ENCODE results near the gene CPA1. TPM values are rescaled to one million over a fixed set of nuclear protein-coding genes. Genes with fewer than 3 reads are reported as not detected.

CPA1 gene
- total RNA-seq, 1 experiment from 2014 or later, result not detected

DNA sequence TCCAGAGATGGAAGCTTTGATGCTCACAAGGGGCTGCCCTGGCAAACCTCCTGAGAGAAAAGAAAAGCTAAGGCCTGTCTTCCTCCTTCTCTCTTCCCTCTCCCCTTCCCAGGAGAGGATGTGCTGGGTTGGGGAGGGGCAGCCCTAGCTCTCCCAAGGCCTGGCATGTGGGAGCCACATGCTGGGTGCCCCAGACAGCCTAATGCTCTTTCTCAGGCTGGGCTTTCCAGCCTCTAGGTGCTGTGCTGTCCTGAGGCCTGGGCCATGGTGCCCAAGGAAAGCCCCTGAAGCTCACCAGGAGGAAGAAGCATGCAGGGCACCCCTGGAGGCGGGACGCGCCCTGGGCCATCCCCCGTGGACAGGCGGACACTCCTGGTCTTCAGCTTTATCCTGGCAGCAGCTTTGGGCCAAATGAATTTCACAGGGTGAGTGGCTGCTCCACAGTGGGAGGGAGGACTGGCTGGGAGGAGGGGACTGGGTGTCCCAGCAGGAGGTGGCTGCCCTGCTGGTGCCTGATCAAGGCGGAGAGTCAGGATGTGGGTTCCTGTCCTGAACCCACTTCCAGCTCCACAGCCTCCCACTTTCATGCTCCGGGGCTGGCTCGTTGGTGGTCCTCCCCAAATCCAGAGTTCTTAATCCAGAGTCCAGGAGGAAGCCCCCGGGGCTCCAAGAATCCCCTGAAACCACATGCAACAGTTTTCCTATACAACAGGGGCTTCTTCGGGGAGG lies 34.0 kb upstream of the CPA1 start:
- H3K4me1 ChIP-seq (ENCODE audit: insufficient read depth, low read length), result peaks cover 7% of the 10 kb centered on the region

More for the DNA sequence above, 34.0 kb upstream of the CPA1 start:
- Histone ChIP-seq H4K8ac (replicated peaks; ENCODE audit: insufficient read length, low read depth, low read length) (no peak overlapping the region), H3K9ac (ENCODE audit: extremely low read depth, insufficient read length, low read length) (no peak overlapping the region), H2AFZ (ENCODE audit: low read length) (no peak overlapping the region), H3K14ac (ENCODE audit: insufficient read depth, low read length) (no peak overlapping the region), H3K18ac (ENCODE audit: insufficient read length, low read depth, low read length) (no peak overlapping the region), H2BK5ac (ENCODE audit: insufficient read length, low read length) (no peak overlapping the region), H3K27ac (ENCODE audit: insufficient read length, low read depth, low read length) (no peak overlapping the region), H2BK15ac (ENCODE audit: low read depth, low read length) (no peak overlapping the region), H3K23me2 (ENCODE audit: insufficient read length, low read depth, low read length, poor library complexity, severe bottlenecking) (no peaks in the 10 kb centered on the region), H3K4ac (ENCODE audit: low read depth, low read length) (no peak overlapping the region), H2BK12ac (ENCODE audit: insufficient read length, low read depth, low read length) (no peak overlapping the region), H2AK5ac (ENCODE audit: insufficient read length, low read length) (no peak overlapping the region), H3K79me1 (ENCODE audit: insufficient read depth, low read depth, low read length, poor library complexity, severe bottlenecking) (no peaks in the 10 kb centered on the region), H4K5ac (ENCODE audit: insufficient read length, low read depth, low read length) (no peak overlapping the region), H2BK20ac (ENCODE audit: low read depth, low read length, poor library complexity, severe bottlenecking) (no peak overlapping the region), H4K91ac (ENCODE audit: insufficient read length, low read depth, low read length) (no peak overlapping the region), H3K23ac (ENCODE audit: insufficient read length, low read depth, low read length) (no peak overlapping the region), H3K79me2 (ENCODE audit: insufficient read depth, low read length) (no peaks in the 10 kb centered on the region), H3T11ph (ENCODE audit: low read length) (no peak overlapping the region), H4K20me1 (ENCODE audit: control insufficient read depth, insufficient read depth, insufficient read length) (no peaks in the 10 kb centered on the region), H2BK120ac (ENCODE audit: low read depth, low read length, poor library complexity, severe bottlenecking) (no peak overlapping the region), H3K27me3 (ENCODE audit: insufficient read depth, low read length) (no peaks in the 10 kb centered on the region), H3K9me3 (ENCODE audit: control insufficient read depth, low read depth, low read length) (no peaks in the 10 kb centered on the region), H3K56ac (ENCODE audit: insufficient read length, low read depth, low read length) (no peak overlapping the region), H3K4me2 (ENCODE audit: insufficient read depth, insufficient read length, low read length) (no peak overlapping the region)
- WGBS (ENCODE audit: extremely low coverage, insufficient read length, low lambda C conversion rate), result no CpG with 5 or more reads among the region's 10 CpGs
- H3K9me3 Mint-ChIP-seq, result no peaks in the 10 kb centered on the region; a peak in 1 of 5 replicates
- H3K4me1 Mint-ChIP-seq, result peaks cover 35 to 40% of the 10 kb centered on the region in 2 experiments
- H3K4me3 Mint-ChIP-seq, result no peak overlapping the region
- no peaks in the 10 kb centered on the region for H3K36me3 Mint-ChIP-seq (ENCODE audit: insufficient read depth in 1 of 3, low read depth in 3 of 3)
- TF ChIP-seq, protein P1, sequence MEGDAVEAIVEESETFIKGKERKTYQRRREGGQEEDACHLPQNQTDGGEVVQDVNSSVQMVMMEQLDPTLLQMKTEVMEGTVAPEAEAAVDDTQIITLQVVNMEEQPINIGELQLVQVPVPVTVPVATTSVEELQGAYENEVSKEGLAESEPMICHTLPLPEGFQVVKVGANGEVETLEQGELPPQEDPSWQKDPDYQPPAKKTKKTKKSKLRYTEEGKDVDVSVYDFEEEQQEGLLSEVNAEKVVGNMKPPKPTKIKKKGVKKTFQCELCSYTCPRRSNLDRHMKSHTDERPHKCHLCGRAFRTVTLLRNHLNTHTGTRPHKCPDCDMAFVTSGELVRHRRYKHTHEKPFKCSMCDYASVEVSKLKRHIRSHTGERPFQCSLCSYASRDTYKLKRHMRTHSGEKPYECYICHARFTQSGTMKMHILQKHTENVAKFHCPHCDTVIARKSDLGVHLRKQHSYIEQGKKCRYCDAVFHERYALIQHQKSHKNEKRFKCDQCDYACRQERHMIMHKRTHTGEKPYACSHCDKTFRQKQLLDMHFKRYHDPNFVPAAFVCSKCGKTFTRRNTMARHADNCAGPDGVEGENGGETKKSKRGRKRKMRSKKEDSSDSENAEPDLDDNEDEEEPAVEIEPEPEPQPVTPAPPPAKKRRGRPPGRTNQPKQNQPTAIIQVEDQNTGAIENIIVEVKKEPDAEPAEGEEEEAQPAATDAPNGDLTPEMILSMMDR (conservative IDR thresholded peaks at IDR 0.05), result no peak
- no peak for DNase-seq
- H3K27me3 Mint-ChIP-seq (ENCODE audit: low read depth), result peaks cover 5% of the 10 kb centered on the region
- no peak overlapping the region; a peak in 1 of 7 replicates for H3K27ac Mint-ChIP-seq
